Uterus (tissue), 2 donors: ENCODE results near the gene KIAA1217.

Experiments
- CTCF ChIP-seq, 4 experiments: fragments of 200-600 bp in 2 of 4; fragments of 450-650 bp in 2 of 4; sonication (generic) in 2 of 4; IDR thresholded peaks; one replicate each; pipeline ENCODE4 v1.5.1; 2016 to 2019; ENCODE audit warnings: antibody characterized with exemption in 4 of 4, mild to moderate bottlenecking in 2 of 4, moderate library complexity in 1 of 4
- POLR2A ChIP-seq, 2 donors: fragments of 450-650 bp; IDR thresholded peaks; one replicate each; pipeline ENCODE4 v1.6.1; 2016; ENCODE audit warnings: antibody characterized with exemption in 2 of 2, mild to moderate bottlenecking in 1 of 2, moderate library complexity in 1 of 2

- TF ChIP-seq POLR2A (IDR thresholded peaks at IDR 0.05) (no peak), CTCF (IDR thresholded peaks at IDR 0.05) (no peak)
Observed at GRCh38 chr10:24465891-24466818, 257.2 kb downstream of the KIAA1217 start.
